Measurements from ENCODE around the gene ZPLD1. TPM values are rescaled to one million over a fixed set of nuclear protein-coding genes. Genes with fewer than 3 reads are reported as not detected.

Gene ZPLD1
- total and polyA plus RNA-seq, 2 of the 8 experiments (the other 6 are each of a cell fraction or from before 2014, with no cell fraction given), result not detected

- Histone ChIP-seq H3K14ac (ENCODE audit: insufficient read length) (no peak overlapping the region), H4K91ac (replicated peaks; ENCODE audit: insufficient read length, low read length) (no peak overlapping the region), H3K4me2 (ENCODE audit: insufficient read depth in 1 of 2, low read depth in 2 of 2, low read length in 2 of 2) (no peak overlapping the region)
- TF ChIP-seq POLR2AphosphoS5 (IDR thresholded peaks at IDR 0.05; ENCODE audit: low read depth, low read length), result no peak
- TF ChIP-seq KDM4A (IDR thresholded peaks at IDR 0.05; ENCODE audit: low read depth, low read length, severe bottlenecking), result no peak
- no peak for TF ChIP-seq MAX (IDR thresholded peaks at IDR 0.05)
- no peak for TF ChIP-seq SP1 (IDR thresholded peaks at IDR 0.05; ENCODE audit: low read depth, low read length)
- no peak for TF ChIP-seq GTF2F1 (IDR thresholded peaks at IDR 0.05; ENCODE audit: borderline replicate concordance, low read depth, low read length)
- TF ChIP-seq SP2 (IDR thresholded peaks at IDR 0.05; ENCODE audit: low read length), result no peak
- TF ChIP-seq SIX5 (IDR thresholded peaks at IDR 0.05; ENCODE audit: low read depth, low read length), result no peak
- no peak for TF ChIP-seq BRCA1 (IDR thresholded peaks at IDR 0.05; ENCODE audit: low read depth, low read length)
- TF ChIP-seq, protein P1, sequence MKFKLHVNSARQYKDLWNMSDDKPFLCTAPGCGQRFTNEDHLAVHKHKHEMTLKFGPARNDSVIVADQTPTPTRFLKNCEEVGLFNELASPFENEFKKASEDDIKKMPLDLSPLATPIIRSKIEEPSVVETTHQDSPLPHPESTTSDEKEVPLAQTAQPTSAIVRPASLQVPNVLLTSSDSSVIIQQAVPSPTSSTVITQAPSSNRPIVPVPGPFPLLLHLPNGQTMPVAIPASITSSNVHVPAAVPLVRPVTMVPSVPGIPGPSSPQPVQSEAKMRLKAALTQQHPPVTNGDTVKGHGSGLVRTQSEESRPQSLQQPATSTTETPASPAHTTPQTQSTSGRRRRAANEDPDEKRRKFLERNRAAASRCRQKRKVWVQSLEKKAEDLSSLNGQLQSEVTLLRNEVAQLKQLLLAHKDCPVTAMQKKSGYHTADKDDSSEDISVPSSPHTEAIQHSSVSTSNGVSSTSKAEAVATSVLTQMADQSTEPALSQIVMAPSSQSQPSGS (IDR thresholded peaks at IDR 0.05; ENCODE audit: low read length), result no peak
- no peak for TF ChIP-seq BCL11A (IDR thresholded peaks at IDR 0.05; ENCODE audit: low read depth in 2 of 2, low read length in 2 of 2)
- TF ChIP-seq, protein P2, sequence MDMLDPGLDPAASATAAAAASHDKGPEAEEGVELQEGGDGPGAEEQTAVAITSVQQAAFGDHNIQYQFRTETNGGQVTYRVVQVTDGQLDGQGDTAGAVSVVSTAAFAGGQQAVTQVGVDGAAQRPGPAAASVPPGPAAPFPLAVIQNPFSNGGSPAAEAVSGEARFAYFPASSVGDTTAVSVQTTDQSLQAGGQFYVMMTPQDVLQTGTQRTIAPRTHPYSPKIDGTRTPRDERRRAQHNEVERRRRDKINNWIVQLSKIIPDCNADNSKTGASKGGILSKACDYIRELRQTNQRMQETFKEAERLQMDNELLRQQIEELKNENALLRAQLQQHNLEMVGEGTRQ (IDR thresholded peaks at IDR 0.05; ENCODE audit: low read length), result no peak
- TF ChIP-seq JUN (IDR thresholded peaks at IDR 0.05; ENCODE audit: low read depth, low read length), result no peak
- no peak for TF ChIP-seq TEAD4 (IDR thresholded peaks at IDR 0.05; ENCODE audit: low read depth, low read length)
Observed at GRCh38 chr3:102410616-102411015, 24.2 kb upstream of the ZPLD1 start.

More at GRCh38 chr3:102410616-102411015, 24.2 kb upstream of the ZPLD1 start:
- Histone ChIP-seq H2BK20ac (ENCODE audit: low read length) (no peak overlapping the region), H3K27ac (ENCODE audit: low read depth, low read length) (no peak overlapping the region), H3K4me3 (ENCODE audit: extremely low read depth in 1 of 4, insufficient read depth in 2 of 4, low read depth in 3 of 4, low read length in 4 of 4) (no peak overlapping the region), H3K79me2 (ENCODE audit: control insufficient read depth in 1 of 2, insufficient read depth in 2 of 2, low read length in 2 of 2) (no peaks in the 10 kb centered on the region), H4K8ac (ENCODE audit: extremely low read depth, insufficient read depth, low read length) (no peak overlapping the region), H3K9me3 (ENCODE audit: insufficient read depth in 2 of 2, low read depth in 1 of 2, low read length in 1 of 2) (no peaks in the 10 kb centered on the region), H2BK12ac (ENCODE audit: low read depth, low read length) (no peak overlapping the region), H2BK120ac (replicated peaks; ENCODE audit: low read depth, low read length) (no peak overlapping the region), H3K23me2 (ENCODE audit: low read depth, low read length) (no peaks in the 10 kb centered on the region), H4K5ac (ENCODE audit: insufficient read length, low read depth, low read length) (no peak overlapping the region), H3K18ac (ENCODE audit: extremely low read depth, low read length) (no peak overlapping the region), H3K4ac (replicated peaks; ENCODE audit: insufficient read length, low read depth, low read length) (no peak overlapping the region), H3K27me3 (replicated peaks in 1 of 4; ENCODE audit: control insufficient read depth in 3 of 4, extremely low read depth in 1 of 4, insufficient read depth in 3 of 4, low read length in 3 of 4) (no peaks in the 10 kb centered on the region), H2BK5ac (ENCODE audit: low read depth, low read length) (no peak overlapping the region), H2AFZ (ENCODE audit: low read length) (no peak overlapping the region), H3K79me1 (ENCODE audit: low read depth, low read length) (no peaks in the 10 kb centered on the region), H3K9ac (replicated peaks in 1 of 4; ENCODE audit: extremely low read depth in 1 of 4, low read depth in 3 of 4, low read length in 3 of 4) (no peak overlapping the region), H3K56ac (replicated peaks; ENCODE audit: insufficient read length, low read depth, low read length) (no peak overlapping the region), H3K23ac (ENCODE audit: insufficient read length) (no peak overlapping the region), H2AK5ac (ENCODE audit: low read depth, low read length) (no peak overlapping the region), H4K20me1 (replicated peaks in 1 of 2; ENCODE audit: control insufficient read depth in 1 of 2, insufficient read depth in 2 of 2, low read length in 2 of 2) (no peaks in the 10 kb centered on the region), H3K36me3 (ENCODE audit: control insufficient read depth in 2 of 4, insufficient read depth in 4 of 4, low read length in 3 of 4) (no peaks in the 10 kb centered on the region), H3K4me1 (replicated peaks in 1 of 4; ENCODE audit: control insufficient read depth in 3 of 4, insufficient read depth in 4 of 4, low read length in 3 of 4) (no peaks in the 10 kb centered on the region), H2BK15ac (ENCODE audit: low read length) (no peak overlapping the region)
- POLR2A ChIA-PET (ENCODE audit: partially characterized antibody), result no interaction called here
- FAIRE-seq (no peak), DNase-seq (ENCODE audit: low read depth in 1 of 2, low spot score in 2 of 2) (no peak)
- CTCF ChIA-PET (ENCODE audit: partially characterized antibody), result no interaction called here
